ENCODE data around the gene TTLL1. TPM values are rescaled to one million over a fixed set of nuclear protein-coding genes. Genes with fewer than 3 reads are reported as not detected.

The TTLL1 gene
- total RNA-seq = 1 to 10 TPM; 1.8 to 7.2 (median 3.4) TPM

- H3K9me3 ChIP-seq = no peaks in the 10 kb centered on the region
- intact Hi-C loops (cut with DNase I) = loop anchor here (5.0 kb wide), 1 partner anchor 217 kb away; no protein-coding TSS in a partner anchor
- peaks cover 6 to 40% (median 17%) of the 10 kb centered on the region in 3 donors for H3K4me1 ChIP-seq
- TF ChIP-seq POLR2A (IDR thresholded peaks at IDR 0.05) (peak in 2 of 4 donors; percentile 6 to 52), CTCF (IDR thresholded peaks at IDR 0.05) (peak in 3 of 6 experiments; percentile 14 to 39 (median 31))
- peak within 1 kb of the TSS; percentile 78 to 84 (median 80) for H3K27ac ChIP-seq
- H3K4me3 ChIP-seq = peak within 1 kb of the TSS; percentile 64 to 87 (median 76)
- H3K36me3 ChIP-seq = no peaks in the 10 kb centered on the region
- 7 to 9% methylated on average over 27 to 34 of the region's 64 CpGs for WGBS, 2 donors
- H3K27me3 ChIP-seq = no peaks in the 10 kb centered on the region
- DNase-seq = peak; percentile 44
Observed at GRCh38 chr22:43088984-43089717, at the start of gene TTLL1. TTLL1 (minus strand) TSS chr22:43089391; CDS start chr22:43075586, 13,805 bp downstream.

GRCh38 chr22:43136801-43137200 is 47.6 kb upstream of the TTLL1 start:
- no peak for DNase-seq
- intact Hi-C loops (cut with DNase I) = loop anchor here (10.0 kb wide), 1 partner anchor 58 kb away; no protein-coding TSS in a partner anchor
- Histone ChIP-seq H3K4me1 (peaks cover 4 to 29% (median 6%) of the 10 kb centered on the region in 3 donors), H3K9me3 (no peaks in the 10 kb centered on the region), H3K27me3 (no peaks in the 10 kb centered on the region), H3K4me3 (no peak overlapping the region), H3K36me3 (peaks cover 9 to 97% (median 30%) of the 10 kb centered on the region in 3 donors), H3K27ac (peak overlapping the region in 2 of 4 donors; percentile 32 to 34)
- no peak for TF ChIP-seq CTCF (IDR thresholded peaks at IDR 0.05)
- TF ChIP-seq POLR2A (IDR thresholded peaks at IDR 0.05) = no peak
- 51 to 70% methylated on average over 3 to 8 of the region's 10 CpGs for WGBS, 2 donors

GRCh38 chr22:43136255-43136654 is 47.1 kb upstream of the TTLL1 start:
- WGBS, 2 donors = 55 to 66% methylated on average over 8 of the region's 9 CpGs
- Histone ChIP-seq H3K9me3 (no peaks in the 10 kb centered on the region), H3K4me1 (peaks cover 0 to 26% (median under 1%) of the 10 kb centered on the region in 3 donors), H3K4me3 (no peak overlapping the region), H3K36me3 (peaks cover 15 to 100% (median 32%) of the 10 kb centered on the region in 3 donors), H3K27me3 (no peaks in the 10 kb centered on the region), H3K27ac (peak overlapping the region in 3 of 4 donors; percentile 21 to 38 (median 36))
- DNase-seq = no peak
- peak; percentile 27 to 54 (median 40) for TF ChIP-seq CTCF (IDR thresholded peaks at IDR 0.05)
- TF ChIP-seq POLR2A (IDR thresholded peaks at IDR 0.05) = no peak
- intact Hi-C loops (cut with DNase I) = loop anchor here (10.0 kb wide), 1 partner anchor 59 kb away; no protein-coding TSS in a partner anchor

- H3K4me1 ChIP-seq = peaks cover 0 to 21% (median 0%) of the 10 kb centered on the region in 3 donors
- TF ChIP-seq POLR2A (IDR thresholded peaks at IDR 0.05) (no peak), CTCF (IDR thresholded peaks at IDR 0.05) (no peak)
- H3K4me3 ChIP-seq = no peak overlapping the region
- whole genome bisulfite sequencing, 2 donors = 30 to 90% methylated on average over 1 to 2 of the region's 5 CpGs
- peaks cover 15 to 100% (median 28%) of the 10 kb centered on the region in 3 donors for H3K36me3 ChIP-seq
- H3K27ac ChIP-seq = peak overlapping the region in 2 of 4 donors; percentile 16 to 36
- intact Hi-C loops (cut with DNase I) = loop anchor here (10.0 kb wide), 1 partner anchor 59 kb away; no protein-coding TSS in a partner anchor
- H3K27me3 ChIP-seq = no peaks in the 10 kb centered on the region
- no peaks in the 10 kb centered on the region for H3K9me3 ChIP-seq
- DNase-seq = no peak
Observed at GRCh38 chr22:43135565-43135964, 46.4 kb upstream of the TTLL1 start.

GRCh38 chr22:43134553-43134952 is 45.4 kb upstream of the TTLL1 start:
- no CpG with 5 or more reads among the region's 4 CpGs for WGBS, 2 donors
- H3K9me3 ChIP-seq = no peaks in the 10 kb centered on the region
- H3K27me3 ChIP-seq = no peaks in the 10 kb centered on the region
- no peak overlapping the region for H3K4me3 ChIP-seq
- H3K36me3 ChIP-seq = peaks cover 15 to 91% (median 21%) of the 10 kb centered on the region in 3 donors
- peaks cover 0 to 25% (median 0%) of the 10 kb centered on the region in 3 donors for H3K4me1 ChIP-seq
- TF ChIP-seq POLR2A (IDR thresholded peaks at IDR 0.05) (no peak), CTCF (IDR thresholded peaks at IDR 0.05) (no peak)
- no peak for DNase-seq
- intact Hi-C loops (cut with DNase I) = loop anchor here (10.0 kb wide), 1 partner anchor 60 kb away; no protein-coding TSS in a partner anchor
- H3K27ac ChIP-seq = no peak overlapping the region

Measured in esophagus squamous epithelium (tissue), 5 donors.